Measurements from ENCODE around the gene MRGPRX1. TPM values are rescaled to one million over a fixed set of nuclear protein-coding genes. Genes with fewer than 3 reads are reported as not detected.

The MRGPRX1 gene
- polyA plus RNA-seq, 4 donors, result not detected

Other genes starting within 250 kb of the MRGPRX1 start
- gene TMEM86A, start 240.6 kb downstream of the MRGPRX1 start, polyA plus RNA-seq (ENCODE audit: insufficient read length in 4 of 4), result 1 to 10 TPM; 7.0 to 10.0 (median 8.2) TPM
- gene IGSF22, start 213.2 kb downstream of the MRGPRX1 start, polyA plus RNA-seq (ENCODE audit: insufficient read length in 4 of 4), result 1 to 10 TPM; 1.7 to 3.4 (median 2.9) TPM
- 1 to 10 TPM in 1 of 4 donors, under 1 TPM in 3; 0.56 to 1.5 (median 0.78) TPM for gene PTPN5, start 147.6 kb downstream of the MRGPRX1 start, polyA plus RNA-seq (ENCODE audit: insufficient read length in 4 of 4)
- not detected for gene MRGPRX2, start 121.3 kb upstream of the MRGPRX1 start, polyA plus RNA-seq (ENCODE audit: insufficient read length in 4 of 4)
- 10 to 100 TPM; 17.9 to 21.0 (median 18.9) TPM for gene ZDHHC13, start 177.8 kb upstream of the MRGPRX1 start, polyA plus RNA-seq (ENCODE audit: insufficient read length in 4 of 4)